GM13977 (cell line): Measurements from ENCODE around the gene ZNF804A.

Experiments
- DNase-seq: peaks from one replicate; pipeline ENCODE4 v3.0.0; 2012; ENCODE audit warnings: low spot score
- CTCF ChIP-seq: IDR thresholded peaks from 2 replicates; pipeline ENCODE4 v1.5.1; 2012; ENCODE audit warnings: mild to moderate bottlenecking, control low read depth; ENCODE audit not compliant: insufficient read depth; ENCODE audit errors: extremely low read depth, missing control alignments
- in situ Hi-C: fragments of 300-500 bp; cut with MboI; formaldehyde crosslinking; loops from one replicate; pipeline ENCODE4 v1.12.0; 2022; ENCODE audit warnings: low sequenced_read_pairs, low pct_unique_long_range_greater_than_20kb, mixed read lengths, inconsistent platforms; ENCODE audit not compliant: unreplicated experiment

ZNF804A gene

GRCh38 chr2:184769023-184769422 lies 170.7 kb downstream of the ZNF804A start:
- no peak for DNase-seq
- in situ Hi-C loops = no loop called here

GRCh38 chr2:184769686-184770085 lies 171.4 kb downstream of the ZNF804A start:
- in situ Hi-C loops = no loop called here
- no peak for DNase-seq
- no peak for TF ChIP-seq CTCF

More at GRCh38 chr2:184769023-184769422, 170.7 kb downstream of the ZNF804A start:
- no peak for TF ChIP-seq CTCF

GRCh38 chr2:184779777-184780176 lies 181.4 kb downstream of the ZNF804A start:
- in situ Hi-C loops = no loop called here
- TF ChIP-seq CTCF = no peak
- DNase-seq = no peak

- TF ChIP-seq CTCF = no peak
- DNase-seq = no peak
- in situ Hi-C loops = no loop called here
These were observed 182.1 kb downstream of the ZNF804A start for GRCh38 chr2:184780384-184780783.

GRCh38 chr2:184780944-184781343 lies 182.6 kb downstream of the ZNF804A start:
- in situ Hi-C loops = no loop called here
- DNase-seq = no peak
- TF ChIP-seq CTCF = no peak

- no peak for DNase-seq
- TF ChIP-seq CTCF = no peak
- in situ Hi-C loops = no loop called here
These were observed 185.2 kb downstream of the ZNF804A start for GRCh38 chr2:184783576-184783975.

GRCh38 chr2:184793176-184793575 lies 194.8 kb downstream of the ZNF804A start:
- in situ Hi-C loops = no loop called here
- no peak for TF ChIP-seq CTCF
- DNase-seq = no peak
